WERI-Rb-1 (cell line): ENCODE results near the gene ZNF609.
A peak's percentile ranks its signal among the peaks of the same experiment; 100 is the strongest.
"Not testable (repeated sequence)": the region's sequence is repeated elsewhere in the genome, so short reads cannot be mapped to it uniquely, and the experiment has no call there.

Source experiments
- DNase-seq: peaks from one replicate; pipeline ENCODE4 v3.0.0-alpha.2; 2020
- H3K27ac ChIP-seq: fragments of 250-450 bp; sonication (Bioruptor Pico); 2 replicates; pipeline ENCODE4 v1.5.1; 2020; ENCODE audit warnings: mild to moderate bottlenecking, moderate library complexity
- H3K27me3 ChIP-seq: fragments of 250-450 bp; sonication (Bioruptor Pico); 2 replicates; pipeline ENCODE4 v1.5.1; 2021; ENCODE audit warnings: mild to moderate bottlenecking, low read depth, moderate library complexity; ENCODE audit not compliant: insufficient read depth, severe bottlenecking
- H3K36me3 ChIP-seq: fragments of 250-450 bp; sonication (Bioruptor Pico); 2 replicates; pipeline ENCODE4 v1.5.1; 2020; ENCODE audit warnings: mild to moderate bottlenecking, moderate library complexity
- H3K4me3 ChIP-seq: 2 replicates; pipeline ENCODE4 v1.5.1; 2011; ENCODE audit warnings: low read depth, mild to moderate bottlenecking, control low read depth, low read length
- H3K9me3 ChIP-seq: fragments of 250-450 bp; sonication (Bioruptor Pico); 2 replicates; pipeline ENCODE4 v1.5.1; 2021; ENCODE audit warnings: mild to moderate bottlenecking, moderate library complexity; ENCODE audit not compliant: severe bottlenecking
- TF ChIP-seq, protein P1 (sequence below): IDR thresholded peaks from 2 replicates; pipeline ENCODE4 v1.5.1; 2011; ENCODE audit warnings: low read depth, mild to moderate bottlenecking, control low read depth, inconsistent platforms, low read length

The ZNF609 gene

DNA sequence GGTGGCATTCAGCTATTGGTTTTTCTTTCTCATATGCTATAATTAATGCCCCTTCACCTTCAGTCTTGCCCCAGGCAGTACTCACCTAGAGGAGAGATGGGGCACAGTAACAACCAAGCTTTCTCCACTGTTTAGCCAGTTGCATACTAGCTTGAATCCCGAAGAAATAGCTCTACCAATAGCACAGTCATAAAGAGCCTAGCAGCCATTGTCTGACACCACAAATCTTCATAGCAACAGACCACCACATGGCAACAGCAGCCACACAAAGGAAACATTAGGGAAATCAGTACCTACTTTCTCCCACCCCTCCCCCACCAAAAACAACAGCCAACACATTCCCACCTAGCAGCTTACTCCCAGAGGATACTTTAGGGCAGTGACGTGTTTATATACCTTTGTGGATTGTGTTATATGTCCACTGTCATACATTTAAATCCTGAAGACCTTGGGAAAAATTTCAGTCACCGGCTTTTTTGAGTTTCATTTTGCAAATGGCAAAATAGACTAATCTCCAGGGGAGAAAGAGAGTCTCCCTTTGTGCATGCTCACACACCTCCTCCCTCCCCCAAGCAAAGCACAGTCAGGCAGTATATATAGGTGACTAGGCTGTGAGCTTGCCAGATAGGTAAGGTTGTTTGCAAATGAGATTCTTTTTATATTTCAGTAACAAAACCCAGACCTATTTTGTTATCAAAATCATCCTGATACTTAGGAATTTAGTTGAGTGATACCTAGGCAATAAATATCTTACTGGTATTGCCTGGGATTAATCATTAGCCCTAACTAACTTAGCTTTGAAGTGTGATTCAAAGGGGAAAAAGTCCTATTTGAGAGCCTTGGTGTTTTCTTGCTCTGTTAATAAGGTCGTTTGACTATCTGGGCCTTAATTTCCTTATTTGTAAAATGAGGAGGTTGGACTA is 174.5 kb downstream of the ZNF609 start:
- Histone ChIP-seq H3K27me3 (no peaks in the 10 kb centered on the region), H3K9me3 (no peaks in the 10 kb centered on the region), H3K36me3 (peaks cover 28% of the 10 kb centered on the region), H3K27ac (peak overlapping the region; percentile 47), H3K4me3 (no peak overlapping the region)
- no peak for DNase-seq
- TF ChIP-seq, protein P1, sequence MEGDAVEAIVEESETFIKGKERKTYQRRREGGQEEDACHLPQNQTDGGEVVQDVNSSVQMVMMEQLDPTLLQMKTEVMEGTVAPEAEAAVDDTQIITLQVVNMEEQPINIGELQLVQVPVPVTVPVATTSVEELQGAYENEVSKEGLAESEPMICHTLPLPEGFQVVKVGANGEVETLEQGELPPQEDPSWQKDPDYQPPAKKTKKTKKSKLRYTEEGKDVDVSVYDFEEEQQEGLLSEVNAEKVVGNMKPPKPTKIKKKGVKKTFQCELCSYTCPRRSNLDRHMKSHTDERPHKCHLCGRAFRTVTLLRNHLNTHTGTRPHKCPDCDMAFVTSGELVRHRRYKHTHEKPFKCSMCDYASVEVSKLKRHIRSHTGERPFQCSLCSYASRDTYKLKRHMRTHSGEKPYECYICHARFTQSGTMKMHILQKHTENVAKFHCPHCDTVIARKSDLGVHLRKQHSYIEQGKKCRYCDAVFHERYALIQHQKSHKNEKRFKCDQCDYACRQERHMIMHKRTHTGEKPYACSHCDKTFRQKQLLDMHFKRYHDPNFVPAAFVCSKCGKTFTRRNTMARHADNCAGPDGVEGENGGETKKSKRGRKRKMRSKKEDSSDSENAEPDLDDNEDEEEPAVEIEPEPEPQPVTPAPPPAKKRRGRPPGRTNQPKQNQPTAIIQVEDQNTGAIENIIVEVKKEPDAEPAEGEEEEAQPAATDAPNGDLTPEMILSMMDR = no peak

DNA sequence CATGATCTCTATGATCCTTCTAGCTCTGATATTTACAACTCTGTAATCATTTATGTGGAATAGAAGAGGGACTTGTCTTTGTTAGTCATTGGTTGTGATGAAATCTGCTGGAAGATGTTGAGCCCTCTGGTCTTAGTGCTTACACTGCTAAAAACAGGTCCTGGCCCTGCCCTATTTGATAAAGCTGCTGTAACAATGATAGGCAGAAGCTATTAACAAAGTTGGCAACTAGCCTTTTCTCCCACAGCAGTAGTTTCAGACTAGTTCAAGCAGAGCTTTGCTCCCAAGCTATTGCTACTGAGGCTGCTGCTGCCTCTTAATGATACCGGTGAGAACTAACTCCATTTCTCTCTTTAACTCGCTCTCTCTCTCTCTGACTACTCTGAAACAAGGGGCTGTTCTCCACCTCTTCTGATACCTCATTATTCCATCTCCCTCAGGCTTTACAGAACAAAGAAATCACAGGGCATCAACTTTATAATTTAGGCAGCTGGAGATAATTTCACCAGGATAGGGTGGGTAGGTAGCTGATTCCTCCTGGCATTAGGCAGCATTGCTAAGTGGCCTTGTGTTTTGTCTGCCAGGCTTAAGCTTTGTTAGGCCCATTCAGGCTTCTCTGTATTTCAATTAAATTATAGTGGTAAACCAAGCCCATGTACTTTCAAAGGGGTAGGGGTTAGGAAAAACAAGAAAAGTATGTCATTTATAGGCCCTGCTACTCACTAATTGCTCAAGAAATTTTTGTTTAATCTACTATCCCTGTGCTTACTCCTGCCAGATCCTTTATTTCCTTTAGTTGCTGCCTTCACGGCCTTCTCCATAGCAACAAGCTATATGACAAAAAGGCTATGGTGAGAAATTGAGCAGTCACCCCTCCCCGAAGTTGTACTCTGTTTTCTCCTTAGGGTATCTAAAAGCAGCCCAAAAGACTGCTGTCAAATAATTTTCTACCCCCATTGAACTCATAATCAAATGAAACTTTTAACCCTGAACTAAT is 175.4 kb downstream of the ZNF609 start:
- Histone ChIP-seq H3K9me3 (no peaks in the 10 kb centered on the region), H3K4me3 (no peak overlapping the region), H3K36me3 (peaks cover 29% of the 10 kb centered on the region), H3K27ac (no peak overlapping the region), H3K27me3 (no peaks in the 10 kb centered on the region)
- TF ChIP-seq, protein P1 = no peak
- no peak for DNase-seq

DNA sequence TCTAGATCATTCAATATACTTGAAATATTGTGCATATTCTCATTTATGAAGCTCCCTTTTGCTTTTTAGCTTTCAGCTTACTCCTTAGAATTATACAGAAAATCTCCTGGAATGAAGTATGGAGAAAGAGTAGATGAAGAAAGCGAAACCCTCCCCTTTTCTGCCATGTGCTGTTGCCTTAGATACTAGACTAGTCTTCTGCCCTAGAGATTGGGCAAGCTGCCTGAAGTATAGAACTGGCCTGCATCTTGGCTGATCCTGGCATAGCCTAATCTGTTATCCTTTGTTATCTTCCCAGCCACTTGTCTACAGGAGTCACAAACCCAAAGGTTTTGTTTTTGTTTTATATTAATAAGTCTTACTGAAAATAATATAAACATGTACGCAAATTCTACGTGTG is 176.2 kb downstream of the ZNF609 start:
- no peak overlapping the region for H3K27ac ChIP-seq
- no peaks in the 10 kb centered on the region for H3K27me3 ChIP-seq
- H3K4me3 ChIP-seq = no peak overlapping the region
- no peaks in the 10 kb centered on the region for H3K9me3 ChIP-seq
- peaks cover 22% of the 10 kb centered on the region for H3K36me3 ChIP-seq
- TF ChIP-seq, protein P1 = no peak
- no peak for DNase-seq

DNA sequence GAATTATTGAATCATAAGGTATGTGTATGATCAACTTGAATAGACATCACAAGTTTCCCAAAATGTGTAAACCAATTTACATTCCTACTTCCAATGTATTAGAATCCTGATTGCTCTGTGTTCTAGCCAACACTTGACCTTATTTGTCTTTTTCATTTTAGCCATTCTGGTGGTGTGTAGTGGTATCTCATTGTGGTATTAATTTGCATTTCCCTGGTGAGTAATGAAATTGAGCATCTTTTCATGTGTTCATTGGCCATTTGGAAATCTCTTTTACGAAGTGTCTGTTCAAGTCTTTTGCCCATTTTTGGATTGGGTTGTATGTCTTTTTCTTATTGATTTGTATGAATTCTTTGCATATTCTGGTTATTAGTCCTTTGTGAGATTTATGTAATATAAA is 177.0 kb downstream of the ZNF609 start:
- H3K27me3 ChIP-seq = no peaks in the 10 kb centered on the region
- TF ChIP-seq, protein P1 = no peak
- DNase-seq = no peak
- no peak overlapping the region for H3K27ac ChIP-seq
- no peaks in the 10 kb centered on the region for H3K9me3 ChIP-seq
- no peak overlapping the region for H3K4me3 ChIP-seq
- peaks cover 18% of the 10 kb centered on the region for H3K36me3 ChIP-seq

DNA sequence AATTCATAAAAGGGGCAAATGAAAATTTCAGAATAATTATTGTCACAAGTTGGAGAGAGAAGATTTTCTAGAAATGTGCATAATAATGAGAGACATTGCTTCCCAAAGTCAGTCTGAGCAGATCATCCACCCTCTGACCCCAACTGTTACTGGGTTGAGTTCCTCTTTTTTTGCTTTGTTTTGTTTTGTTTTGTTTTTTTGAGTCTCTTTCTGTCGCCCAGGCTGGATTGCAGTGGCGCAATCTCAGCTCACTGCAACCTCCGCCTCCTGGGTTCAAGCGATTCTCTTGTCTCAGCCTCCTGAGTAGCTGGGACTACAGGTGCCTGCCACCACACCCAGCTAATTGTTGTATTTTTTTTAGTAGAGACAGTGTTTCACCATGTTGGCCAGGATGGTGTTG is 179.4 kb downstream of the ZNF609 start:
- peaks cover 12% of the 10 kb centered on the region for H3K36me3 ChIP-seq
- H3K9me3 ChIP-seq, H3K4me3 ChIP-seq, DNase-seq, H3K27ac ChIP-seq, H3K27me3 ChIP-seq: not testable (repeated sequence)
